NCI-H2081 treated with DMSO at 0.1 percent for 48 hours (cell line): ENCODE results near the gene TPSAB1.

Experiments
- DNase-seq: peaks from one replicate; lab custom pipeline; 2025; lab: John Stamatoyannopoulos, UW

Gene TPSAB1

DNA sequence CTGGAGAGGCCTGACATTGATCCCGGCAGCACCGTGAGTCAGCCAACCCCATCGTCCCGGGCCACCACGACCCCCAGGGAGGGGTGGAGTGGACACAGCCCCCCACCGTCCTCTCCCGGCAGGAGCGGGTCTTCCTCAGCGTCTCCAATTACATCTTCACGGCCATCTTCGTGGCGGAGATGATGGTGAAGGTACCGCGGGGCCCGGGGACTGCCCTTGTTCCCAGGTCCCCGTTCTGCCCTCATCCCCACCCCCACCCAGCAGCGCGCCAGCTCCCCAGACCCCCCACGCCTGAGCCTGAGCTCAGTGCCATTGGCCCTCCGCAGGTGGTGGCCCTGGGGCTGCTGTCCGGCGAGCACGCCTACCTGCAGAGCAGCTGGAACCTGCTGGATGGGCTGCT lies 30.0 kb upstream of the TPSAB1 start:
- no peak for DNase-seq

- no peak for DNase-seq
These were observed 28.8 kb upstream of the TPSAB1 start for GRCh38 chr16:1211451-1212268.

DNA sequence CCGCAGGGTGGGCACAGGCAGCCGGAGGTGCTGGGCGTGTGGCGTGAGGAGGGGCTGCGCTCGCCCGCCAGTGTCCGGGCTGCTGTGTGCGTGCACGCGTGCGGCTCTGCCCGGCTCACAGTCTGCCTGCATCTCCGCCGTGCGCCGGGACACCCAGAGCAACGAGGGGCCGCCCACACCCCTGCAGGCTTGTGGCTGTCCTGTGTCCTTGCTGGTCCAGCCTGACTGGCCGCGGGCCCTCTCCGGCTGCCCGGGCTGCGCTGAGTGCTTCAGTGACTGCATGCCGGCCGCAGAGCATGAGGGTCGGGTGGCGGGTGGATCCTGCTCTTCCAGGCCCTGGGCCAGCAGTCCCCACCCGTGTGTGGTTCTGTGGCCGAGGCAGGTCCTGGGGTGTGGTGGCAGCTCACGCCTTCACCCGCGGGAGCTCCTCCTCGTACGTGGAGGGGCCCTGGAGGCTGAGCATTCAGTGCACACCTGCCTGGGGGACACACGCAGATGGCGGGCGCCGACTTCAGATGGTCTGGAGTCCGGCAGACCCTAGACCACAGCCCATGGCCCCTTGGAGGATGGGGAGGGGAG lies 27.8 kb upstream of the TPSAB1 start:
- DNase-seq: no peak

- no peak for DNase-seq
These were observed 27.3 kb upstream of the TPSAB1 start for GRCh38 chr16:1213231-1213630.

DNA sequence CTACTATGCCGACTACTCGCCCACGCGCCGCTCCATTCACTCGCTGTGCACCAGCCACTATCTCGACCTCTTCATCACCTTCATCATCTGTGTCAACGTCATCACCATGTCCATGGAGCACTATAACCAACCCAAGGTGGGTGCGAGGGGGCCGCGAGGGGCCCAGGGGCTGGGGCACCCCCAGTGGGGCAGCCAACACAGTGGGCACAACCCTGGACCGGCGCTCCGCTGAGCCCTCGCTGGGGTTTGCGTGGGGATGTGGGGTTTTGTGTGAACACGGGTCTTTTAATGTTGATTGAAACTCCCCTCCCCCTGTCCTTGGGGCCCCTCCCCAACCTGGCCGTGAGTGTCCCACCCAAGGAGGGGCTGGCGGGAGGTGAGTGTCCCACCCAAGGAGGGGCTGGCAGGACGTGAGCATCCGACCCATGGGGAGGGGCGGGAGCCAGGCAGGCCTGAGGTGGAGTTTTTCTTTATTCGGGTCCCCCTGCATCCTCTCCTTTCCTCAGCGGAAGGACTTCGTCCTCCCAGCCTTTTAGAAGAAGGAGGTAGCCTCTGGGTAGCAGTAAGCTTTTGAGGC lies 26.6 kb upstream of the TPSAB1 start:
- no peak for DNase-seq

GRCh38 chr16:1214719-1215118 lies 25.8 kb upstream of the TPSAB1 start:
- DNase-seq: no peak

DNA sequence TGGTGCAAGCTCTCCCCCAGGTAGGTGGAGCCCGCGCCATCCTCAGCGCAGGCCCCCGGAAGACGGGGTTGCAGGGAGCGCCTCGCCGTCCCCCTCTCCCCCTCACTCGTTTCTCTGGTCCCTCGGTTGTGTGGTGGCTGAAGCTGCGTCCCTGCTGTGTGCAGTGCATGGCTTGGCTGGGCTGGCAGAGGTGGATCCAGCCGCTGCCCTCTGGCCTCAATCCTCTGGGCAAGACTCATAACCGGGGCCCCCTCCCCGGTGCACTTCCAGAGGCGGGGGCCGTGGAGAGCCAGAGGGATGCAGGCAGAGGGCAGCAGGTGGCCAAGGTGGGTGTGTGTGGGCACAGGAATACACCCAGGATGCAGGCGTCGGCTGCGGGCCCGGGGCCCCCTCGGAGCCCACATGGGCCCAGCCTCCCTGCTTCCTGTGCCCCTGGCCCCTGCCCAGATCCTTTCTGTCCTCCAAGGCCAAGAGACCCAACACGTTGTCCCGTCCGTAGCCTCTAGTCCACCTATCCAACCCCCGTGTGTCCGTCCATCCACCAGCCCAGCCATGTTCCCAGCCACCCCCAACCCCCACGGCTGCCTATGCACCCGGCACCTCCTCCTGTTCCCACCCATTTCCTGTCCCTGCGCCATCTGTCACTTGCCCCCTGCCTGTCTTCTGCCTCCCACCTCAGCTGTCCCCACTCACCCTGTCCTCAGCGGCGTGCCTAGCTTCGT lies 24.8 kb upstream of the TPSAB1 start:
- no peak for DNase-seq

DNA sequence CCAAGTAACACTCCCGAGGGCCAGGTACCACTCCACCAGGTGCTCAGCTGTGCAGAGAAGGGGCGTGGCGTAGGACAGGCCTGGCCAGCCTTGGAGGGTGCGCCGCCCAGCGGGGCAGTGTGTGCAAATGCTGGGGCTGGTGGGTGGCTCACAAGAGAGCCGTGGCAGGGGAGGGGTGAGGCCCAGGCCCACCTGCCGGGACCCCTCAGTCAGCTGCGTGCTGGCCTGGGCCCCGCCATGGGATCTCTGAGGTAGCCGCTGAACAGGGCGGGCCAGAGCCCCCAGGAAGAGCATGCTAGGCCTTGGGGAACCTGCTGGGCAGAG lies 24.2 kb upstream of the TPSAB1 start:
- DNase-seq: no peak

- no peak for DNase-seq
These were observed 23.7 kb upstream of the TPSAB1 start for GRCh38 chr16:1216681-1217400.

DNA sequence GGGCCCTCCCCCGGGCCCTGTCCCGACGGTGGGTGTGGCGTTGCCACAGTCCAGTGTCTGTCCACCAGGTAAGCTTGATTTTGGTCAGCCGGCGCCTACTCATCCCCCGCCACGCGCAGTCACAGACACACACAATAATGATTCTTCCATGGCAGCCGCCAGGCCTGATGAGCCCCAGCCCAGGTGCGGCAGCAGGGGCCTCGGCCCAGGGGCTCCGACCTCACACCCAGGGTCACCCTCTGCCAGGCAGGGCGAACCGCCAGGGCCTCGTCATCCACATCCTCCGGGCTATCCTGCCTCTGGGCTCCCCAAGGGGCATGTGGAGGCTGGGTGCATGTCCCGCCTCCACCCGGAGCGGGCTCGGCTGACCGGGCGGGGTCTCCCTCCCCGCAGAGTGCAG lies 23.0 kb upstream of the TPSAB1 start:
- no peak for DNase-seq

- DNase-seq: no peak
These were observed 22.2 kb upstream of the TPSAB1 start for GRCh38 chr16:1218061-1218929.

GRCh38 chr16:1218930-1219611 lies 21.4 kb upstream of the TPSAB1 start:
- no peak for DNase-seq

DNA sequence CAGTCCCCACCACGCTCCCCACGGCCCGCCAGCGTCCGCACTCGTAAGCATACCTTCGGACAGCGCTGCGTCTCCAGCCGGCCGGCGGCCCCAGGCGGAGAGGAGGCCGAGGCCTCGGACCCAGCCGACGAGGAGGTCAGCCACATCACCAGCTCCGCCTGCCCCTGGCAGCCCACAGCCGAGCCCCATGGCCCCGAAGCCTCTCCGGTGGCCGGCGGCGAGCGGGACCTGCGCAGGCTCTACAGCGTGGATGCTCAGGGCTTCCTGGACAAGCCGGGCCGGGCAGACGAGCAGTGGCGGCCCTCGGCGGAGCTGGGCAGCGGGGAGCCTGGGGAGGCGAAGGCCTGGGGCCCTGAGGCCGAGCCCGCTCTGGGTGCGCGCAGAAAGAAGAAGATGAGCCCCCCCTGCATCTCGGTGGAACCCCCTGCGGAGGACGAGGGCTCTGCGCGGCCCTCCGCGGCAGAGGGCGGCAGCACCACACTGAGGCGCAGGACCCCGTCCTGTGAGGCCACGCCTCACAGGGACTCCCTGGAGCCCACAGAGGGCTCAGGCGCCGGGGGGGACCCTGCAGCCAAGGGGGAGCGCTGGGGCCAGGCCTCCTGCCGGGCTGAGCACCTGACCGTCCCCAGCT lies 20.3 kb upstream of the TPSAB1 start:
- DNase-seq: no peak

DNA sequence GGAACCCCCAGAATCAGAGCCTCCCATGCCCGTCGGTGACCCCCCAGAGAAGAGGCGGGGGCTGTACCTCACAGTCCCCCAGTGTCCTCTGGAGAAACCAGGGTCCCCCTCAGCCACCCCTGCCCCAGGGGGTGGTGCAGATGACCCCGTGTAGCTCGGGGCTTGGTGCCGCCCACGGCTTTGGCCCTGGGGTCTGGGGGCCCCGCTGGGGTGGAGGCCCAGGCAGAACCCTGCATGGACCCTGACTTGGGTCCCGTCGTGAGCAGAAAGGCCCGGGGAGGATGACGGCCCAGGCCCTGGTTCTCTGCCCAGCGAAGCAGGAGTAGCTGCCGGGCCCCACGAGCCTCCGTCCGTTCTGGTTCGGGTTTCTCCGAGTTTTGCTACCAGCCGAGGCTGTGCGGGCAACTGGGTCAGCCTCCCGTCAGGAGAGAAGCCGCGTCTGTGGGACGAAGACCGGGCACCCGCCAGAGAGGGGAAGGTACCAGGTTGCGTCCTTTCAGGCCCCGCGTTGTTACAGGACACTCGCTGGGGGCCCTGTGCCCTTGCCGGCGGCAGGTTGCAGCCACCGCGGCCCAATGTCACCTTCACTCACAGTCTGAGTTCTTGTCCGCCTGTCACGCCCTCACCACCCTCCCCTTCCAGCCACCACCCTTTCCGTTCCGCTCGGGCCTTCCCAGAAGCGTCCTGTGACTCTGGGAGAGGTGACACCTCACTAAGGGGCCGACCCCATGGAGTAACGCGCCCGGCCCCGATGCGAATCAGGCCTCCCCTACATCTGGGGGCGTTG lies 19.5 kb upstream of the TPSAB1 start:
- no peak for DNase-seq

DNA sequence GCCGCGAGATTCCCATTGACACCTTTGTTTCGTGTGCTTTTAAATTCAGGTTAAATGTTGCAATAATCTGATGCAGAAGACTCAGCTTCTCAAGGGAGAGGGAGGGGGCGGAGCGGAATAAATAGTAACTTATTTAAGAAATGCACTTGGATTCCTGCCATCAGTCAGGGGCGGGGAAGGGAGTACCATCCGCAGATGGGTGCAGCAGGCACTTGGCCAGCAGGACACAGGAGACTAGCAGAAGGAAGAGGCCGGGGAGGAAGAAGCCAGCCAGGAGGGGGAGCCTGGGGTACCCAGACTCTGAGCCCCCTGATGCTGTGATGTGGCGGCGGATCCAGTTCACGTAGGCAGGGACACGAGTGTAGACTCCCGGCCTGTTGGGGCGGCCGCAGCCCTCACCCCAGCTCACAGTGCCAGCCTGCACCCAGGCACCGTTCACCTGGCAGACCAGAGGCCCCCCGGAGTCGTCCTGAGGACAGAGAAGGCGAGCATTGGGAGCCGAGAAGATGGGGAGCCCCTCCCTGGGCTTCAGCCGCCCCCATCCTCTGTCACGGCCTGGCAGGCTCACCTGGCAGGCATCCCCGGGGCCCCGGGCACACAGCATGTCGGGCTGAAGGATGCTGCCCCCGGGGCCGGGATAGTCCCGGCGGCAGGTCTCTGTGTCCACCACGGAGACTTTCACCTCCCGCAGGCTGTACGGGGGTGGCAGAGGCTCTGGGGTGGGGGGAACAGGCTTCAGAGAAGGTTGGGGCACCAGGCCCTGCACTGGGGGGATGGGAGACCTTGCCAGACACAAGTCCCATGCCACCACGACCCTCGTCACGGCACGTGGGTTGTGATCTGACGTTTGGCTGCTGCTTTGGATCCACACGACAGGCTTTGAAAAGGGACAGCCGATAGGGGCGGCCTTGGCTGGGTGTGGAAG lies 18.6 kb upstream of the TPSAB1 start:
- no peak for DNase-seq

- no peak for DNase-seq
These were observed 17.8 kb upstream of the TPSAB1 start for GRCh38 chr16:1222553-1223354.
